NCI-H345 (cell line): ENCODE data around the gene ARHGEF7.
"Not testable (repeated sequence)": the region's sequence is repeated elsewhere in the genome, so short reads cannot be mapped to it uniquely, and the experiment has no call there.

Source experiments
- DNase-seq: peaks from one replicate; lab custom pipeline; 2025; lab: John Stamatoyannopoulos, UW

ARHGEF7 gene

DNA sequence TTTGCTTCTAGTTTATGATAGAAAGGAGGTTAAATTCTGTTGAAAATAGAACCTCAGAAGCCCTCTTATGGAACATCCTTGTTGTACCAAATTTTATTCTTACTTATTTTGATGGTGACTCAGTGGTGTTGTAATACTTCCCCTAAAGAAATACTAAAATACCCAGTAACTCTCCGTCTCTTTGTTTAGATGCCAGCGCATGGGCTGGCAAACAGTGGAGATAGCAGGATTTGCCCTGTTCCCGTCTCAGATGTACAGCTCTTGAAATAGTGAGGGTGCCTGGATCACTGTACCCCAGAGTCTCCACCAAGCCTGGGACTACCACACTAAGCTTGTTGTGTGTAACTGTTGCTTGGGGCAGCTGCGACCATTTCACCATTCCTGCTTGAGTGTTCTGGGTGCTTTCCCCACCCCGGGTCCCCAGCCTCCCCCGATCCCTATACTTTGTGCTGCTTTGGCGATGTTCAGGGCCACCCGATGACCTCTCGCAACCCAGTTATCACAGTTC is 138.3 kb downstream of the ARHGEF7 start:
- no peak for DNase-seq

DNA sequence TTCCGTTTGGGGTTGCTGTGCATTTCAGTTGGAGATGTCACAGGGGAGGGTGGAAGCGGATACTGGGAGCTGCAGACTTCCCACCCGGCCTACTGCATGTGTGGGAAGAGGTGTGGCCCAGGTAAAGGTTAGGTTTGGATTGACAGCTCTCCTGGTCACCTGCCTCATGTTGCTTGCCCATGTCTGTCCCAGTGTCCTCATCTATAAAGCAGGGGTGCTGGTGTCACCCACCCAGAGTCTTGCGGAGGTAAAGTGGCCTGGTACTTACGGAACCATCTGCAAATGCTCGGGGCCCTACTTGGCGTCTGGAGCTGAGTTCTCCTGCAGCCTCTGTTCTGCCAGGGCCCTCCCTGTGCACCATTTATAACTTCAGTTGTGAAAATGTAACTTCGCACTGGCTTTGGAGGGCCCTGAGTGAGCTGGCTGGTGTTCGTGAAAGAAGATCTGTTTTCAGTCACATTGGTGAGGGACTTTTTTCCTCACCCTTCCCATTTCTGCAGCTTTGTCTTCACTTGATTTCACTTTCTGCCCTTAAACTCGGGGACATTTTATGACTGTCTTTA is 140.2 kb downstream of the ARHGEF7 start:
- DNase-seq = no peak

DNA sequence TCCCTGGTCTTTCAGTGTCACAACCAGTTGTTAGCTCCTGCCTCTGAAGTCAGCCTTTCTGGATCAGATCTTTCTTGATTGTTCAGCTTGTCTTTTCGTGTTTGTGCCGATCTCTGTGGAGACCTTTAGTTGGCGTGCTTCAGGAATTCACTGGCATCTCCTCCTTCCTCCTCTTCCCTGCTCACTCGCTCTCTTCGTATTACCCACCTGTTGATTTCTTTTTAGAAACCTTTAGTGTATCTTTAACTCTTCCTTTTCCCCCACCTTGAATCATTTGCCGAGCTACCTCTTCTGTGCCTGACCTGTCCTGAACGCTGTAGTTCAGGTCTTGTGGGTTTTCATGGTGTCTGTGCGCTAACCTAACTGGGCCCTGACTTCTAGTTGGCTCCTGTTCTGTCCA is 141.3 kb downstream of the ARHGEF7 start:
- DNase-seq = no peak

GRCh38 chr13:111256946-111257345 is 141.8 kb downstream of the ARHGEF7 start:
- no peak for DNase-seq

- DNase-seq = not testable (repeated sequence)
Measured at GRCh38 chr13:111257899-111258298, 142.8 kb downstream of the ARHGEF7 start.

GRCh38 chr13:111258637-111259036 is 143.5 kb downstream of the ARHGEF7 start:
- DNase-seq = no peak

DNA sequence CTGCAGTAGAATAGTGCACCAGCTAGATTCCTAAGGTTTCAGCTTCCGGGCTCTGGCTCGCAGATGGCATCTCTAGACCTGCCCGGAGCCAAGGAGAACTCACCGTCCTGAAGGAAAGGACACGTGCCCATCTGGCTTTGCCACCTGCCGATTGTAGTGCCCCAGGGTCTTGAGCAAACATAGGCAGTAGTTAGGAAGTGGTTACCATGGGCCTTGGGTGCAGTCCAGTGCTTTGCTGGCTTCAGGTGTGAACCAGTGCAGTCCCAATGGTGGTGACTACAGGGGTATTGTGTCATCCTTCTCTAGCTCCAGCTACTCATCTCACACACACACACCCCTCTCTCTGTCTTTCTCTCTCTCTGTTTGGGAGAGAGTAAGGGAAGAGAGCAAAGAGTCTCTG is 143.9 kb downstream of the ARHGEF7 start:
- no peak for DNase-seq

DNA sequence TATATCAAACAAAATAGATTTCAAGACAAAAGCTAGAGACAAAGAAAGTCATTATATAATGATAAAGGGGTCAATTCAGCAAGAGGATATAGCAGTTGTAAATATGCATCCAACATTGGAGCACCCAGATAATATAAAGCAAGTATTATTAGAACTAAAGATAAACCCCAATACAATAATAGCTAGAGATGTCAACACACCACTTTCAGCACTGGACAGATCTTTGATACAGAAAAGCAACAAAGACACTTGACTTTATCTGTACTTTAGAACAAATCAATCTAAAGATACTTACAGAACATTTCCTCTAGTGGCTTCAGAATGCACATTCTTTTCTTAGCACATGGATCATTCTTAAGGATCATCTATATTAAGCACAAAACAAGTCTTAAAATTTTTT is 146.2 kb downstream of the ARHGEF7 start:
- DNase-seq = no peak

- DNase-seq = no peak
Measured at GRCh38 chr13:111262281-111262680, 147.2 kb downstream of the ARHGEF7 start.

DNA sequence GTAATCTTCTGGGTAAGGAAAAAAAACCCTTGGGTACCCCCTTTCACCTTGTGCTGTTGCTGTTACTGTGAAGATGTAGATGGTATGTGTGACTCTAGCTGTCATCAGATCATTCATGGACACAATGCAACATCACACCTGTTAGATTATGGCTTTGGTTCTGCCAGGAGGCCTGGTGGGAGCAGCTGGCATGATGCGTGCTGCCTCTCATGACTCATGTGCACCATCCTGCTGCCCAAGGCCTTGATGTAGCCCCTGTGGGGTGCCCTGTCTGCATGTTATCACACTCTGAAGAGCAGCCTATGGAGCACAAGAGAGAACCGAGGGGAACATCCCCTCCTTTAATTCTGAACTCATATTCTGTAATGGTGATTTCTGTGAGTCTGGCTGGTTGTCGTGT is 147.6 kb downstream of the ARHGEF7 start:
- peak; percentile 12 for DNase-seq

DNA sequence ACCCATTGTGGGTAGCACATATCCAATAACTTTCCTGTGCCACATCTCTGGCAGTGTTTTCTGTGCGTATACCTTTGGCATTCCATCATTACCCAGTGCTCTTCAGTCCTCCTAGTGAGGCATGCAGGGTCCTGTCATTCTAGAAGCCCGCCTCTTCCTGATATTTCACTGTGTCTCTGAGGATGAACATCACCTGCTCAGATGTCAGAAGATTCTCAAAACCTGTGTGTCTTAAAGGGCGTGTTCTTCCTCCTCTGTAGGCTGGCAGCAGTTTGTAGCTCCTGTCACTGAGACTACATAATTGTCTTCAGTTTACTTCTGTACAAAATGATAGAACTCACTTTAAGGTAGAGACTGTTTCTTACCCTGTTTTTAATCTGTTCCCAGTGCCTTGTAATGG is 148.5 kb downstream of the ARHGEF7 start:
- no peak for DNase-seq

DNA sequence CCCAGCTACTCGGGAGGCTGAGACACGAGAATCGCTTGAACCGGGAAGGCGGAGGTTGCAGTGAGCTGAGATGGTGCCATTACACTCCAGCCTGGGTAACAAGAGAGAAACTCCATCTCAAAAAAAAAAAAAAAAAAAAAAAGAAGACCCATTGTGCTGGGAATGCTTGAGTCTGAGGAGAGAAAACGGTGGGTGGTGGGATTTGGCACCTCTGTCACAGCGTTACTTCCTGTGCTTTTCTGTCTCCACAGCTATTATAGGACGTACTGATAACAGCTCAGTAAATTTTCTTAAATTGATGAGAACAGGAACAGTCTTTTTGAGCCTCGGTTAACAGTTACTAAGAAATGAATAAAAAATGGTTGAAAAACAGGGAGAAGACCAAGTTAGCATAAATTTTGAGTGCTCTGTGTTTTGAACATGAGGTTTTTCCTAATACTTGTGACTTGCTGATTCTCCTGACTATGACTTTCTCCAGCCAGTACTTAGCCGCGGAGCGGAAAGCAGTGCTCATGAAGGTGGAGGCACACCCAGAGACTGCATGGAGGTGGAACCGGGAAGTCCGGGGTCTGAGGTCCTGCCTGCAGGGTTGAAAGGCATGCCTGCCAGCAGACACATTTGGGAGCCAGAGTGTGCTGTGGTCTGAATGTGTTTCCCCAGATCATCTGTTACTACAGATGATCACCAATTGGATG is 150.0 kb downstream of the ARHGEF7 start:
- DNase-seq = no peak

- no peak for DNase-seq
Measured at GRCh38 chr13:111265701-111266035, 150.6 kb downstream of the ARHGEF7 start.

DNA sequence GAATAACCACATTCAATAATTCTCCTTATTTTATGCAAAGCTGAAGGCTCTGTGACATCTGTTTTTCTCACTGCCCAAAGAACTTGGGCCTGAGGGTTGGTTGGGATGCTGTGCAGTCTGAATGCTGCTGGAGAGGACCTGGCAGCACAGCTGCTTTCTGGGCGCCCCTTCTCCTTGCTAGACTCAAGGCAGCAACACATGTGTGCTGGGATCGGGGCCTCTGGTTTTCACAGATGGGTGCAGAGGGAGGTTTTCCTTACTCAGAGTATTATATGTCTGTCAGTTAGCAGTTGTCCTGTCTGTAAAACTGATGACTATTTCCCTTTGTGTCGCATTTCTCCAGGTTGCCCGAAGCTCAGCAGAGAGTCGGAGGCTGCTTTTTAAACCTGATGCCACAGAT is 152.1 kb downstream of the ARHGEF7 start:
- no peak for DNase-seq

- DNase-seq = no peak
Measured at GRCh38 chr13:111267784-111268183, 152.7 kb downstream of the ARHGEF7 start.

GRCh38 chr13:111269508-111269907 is 154.4 kb downstream of the ARHGEF7 start:
- no peak for DNase-seq

- DNase-seq = no peak
Measured at GRCh38 chr13:111270126-111270525, 155.0 kb downstream of the ARHGEF7 start.

GRCh38 chr13:111270765-111271698 is 155.9 kb downstream of the ARHGEF7 start:
- DNase-seq = no peak

DNA sequence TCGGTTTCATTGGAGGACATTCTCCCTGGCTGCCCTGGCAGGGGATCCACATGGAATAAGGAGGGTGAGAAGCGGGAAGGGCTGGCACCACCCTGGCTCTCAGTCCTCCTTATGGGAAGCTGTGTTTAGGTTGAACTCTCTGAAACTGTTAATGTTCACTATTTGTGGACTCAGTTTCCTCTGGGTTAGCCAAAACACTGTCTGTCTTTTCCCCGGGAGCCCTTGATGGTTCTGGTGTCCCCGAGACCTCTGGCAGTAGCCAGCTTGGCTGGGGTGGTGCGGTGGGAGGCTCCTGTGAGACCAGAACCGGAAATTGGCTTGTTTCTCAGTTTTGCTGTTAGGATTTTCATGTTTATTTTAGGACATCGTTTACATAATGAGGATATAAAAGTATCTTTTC is 157.0 kb downstream of the ARHGEF7 start:
- DNase-seq = no peak

DNA sequence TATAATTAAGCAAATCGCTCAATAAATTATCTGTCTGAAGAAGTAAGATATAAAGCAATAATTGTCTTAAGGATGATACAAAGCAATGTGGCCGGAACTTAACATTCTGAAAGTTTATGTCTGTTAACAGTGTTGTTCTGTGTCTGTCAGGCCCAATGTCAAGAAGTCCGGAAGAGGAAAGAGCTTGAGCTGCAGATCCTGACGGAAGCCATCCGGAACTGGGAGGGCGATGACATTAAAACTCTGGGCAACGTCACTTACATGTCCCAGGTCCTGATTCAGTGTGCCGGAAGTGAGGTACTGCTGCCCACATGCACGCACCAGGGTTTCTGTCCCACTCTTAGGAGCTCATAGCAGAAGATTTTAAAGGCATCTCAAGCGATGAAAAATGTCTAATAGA is 160.3 kb downstream of the ARHGEF7 start:
- DNase-seq = no peak

- no peak for DNase-seq
Measured at GRCh38 chr13:111275995-111276618, 161.0 kb downstream of the ARHGEF7 start.

GRCh38 chr13:111278258-111278657 is 163.1 kb downstream of the ARHGEF7 start:
- no peak for DNase-seq
